ENCODE results near the gene DOCK6.
A peak's percentile ranks its signal among the peaks of the same experiment; 100 is the strongest.

Gene DOCK6

GRCh38 chr19:11152318-11153062, 109.8 kb downstream of the DOCK6 start:
- Histone ChIP-seq H3K27me3 (replicated peaks) (no peaks in the 10 kb centered on the region), H3K27ac (no peak overlapping the region), H3K4me3 (ENCODE audit: low read depth, low read length) (no peak overlapping the region), H3K36me3 (replicated peaks) (no peaks in the 10 kb centered on the region)
- DNase-seq: no peak
- TF ChIP-seq, protein P1, sequence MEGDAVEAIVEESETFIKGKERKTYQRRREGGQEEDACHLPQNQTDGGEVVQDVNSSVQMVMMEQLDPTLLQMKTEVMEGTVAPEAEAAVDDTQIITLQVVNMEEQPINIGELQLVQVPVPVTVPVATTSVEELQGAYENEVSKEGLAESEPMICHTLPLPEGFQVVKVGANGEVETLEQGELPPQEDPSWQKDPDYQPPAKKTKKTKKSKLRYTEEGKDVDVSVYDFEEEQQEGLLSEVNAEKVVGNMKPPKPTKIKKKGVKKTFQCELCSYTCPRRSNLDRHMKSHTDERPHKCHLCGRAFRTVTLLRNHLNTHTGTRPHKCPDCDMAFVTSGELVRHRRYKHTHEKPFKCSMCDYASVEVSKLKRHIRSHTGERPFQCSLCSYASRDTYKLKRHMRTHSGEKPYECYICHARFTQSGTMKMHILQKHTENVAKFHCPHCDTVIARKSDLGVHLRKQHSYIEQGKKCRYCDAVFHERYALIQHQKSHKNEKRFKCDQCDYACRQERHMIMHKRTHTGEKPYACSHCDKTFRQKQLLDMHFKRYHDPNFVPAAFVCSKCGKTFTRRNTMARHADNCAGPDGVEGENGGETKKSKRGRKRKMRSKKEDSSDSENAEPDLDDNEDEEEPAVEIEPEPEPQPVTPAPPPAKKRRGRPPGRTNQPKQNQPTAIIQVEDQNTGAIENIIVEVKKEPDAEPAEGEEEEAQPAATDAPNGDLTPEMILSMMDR (IDR thresholded peaks at IDR 0.05; ENCODE audit: low read depth, low read length, missing control alignments): no peak
- in situ Hi-C loops (cut with HindIII; ENCODE audit: low pct_ligation_motif_present, low sequenced_read_pairs): no loop called here

GRCh38 chr19:11151181-11151580, 111.1 kb downstream of the DOCK6 start:
- peak; percentile 49 for DNase-seq
- no peak overlapping the region for H3K4me3 ChIP-seq (ENCODE audit: low read depth, low read length)
- no peaks in the 10 kb centered on the region for H3K36me3 ChIP-seq (replicated peaks)
- in situ Hi-C loops (cut with HindIII; ENCODE audit: low pct_ligation_motif_present, low sequenced_read_pairs): no loop called here
- TF ChIP-seq, protein P1 (IDR thresholded peaks at IDR 0.05; ENCODE audit: low read depth, low read length, missing control alignments): no peak
- peak overlapping the region; percentile 6 for H3K27ac ChIP-seq
- H3K27me3 ChIP-seq (replicated peaks): no peaks in the 10 kb centered on the region

Measured in brain microvascular endothelial cell (primary cell).